ENCODE results near the gene RENBP.

GRCh38 chrX:153974726-153975286, 30.4 kb upstream of the RENBP start:
- TF ChIP-seq CTCF (conservative IDR thresholded peaks at IDR 0.05; ENCODE audit: low read length) (no peak), EZH2phosphoT487 (IDR thresholded peaks at IDR 0.05; ENCODE audit: borderline replicate concordance) (no peak)
